Right cardiac atrium (tissue), 5 donors: ENCODE measurements around the gene DDI2. TPM values are rescaled to one million over a fixed set of nuclear protein-coding genes. Genes with fewer than 3 reads are reported as not detected.

ENCODE experiments used
- ATAC-seq, 2 donors: fragments of 200-7000 bp; cut with Tn5 transposase; one replicate each; pipeline versions ENCODE4 v1.8.0 to v1.9.1; 2020; ENCODE audit warnings: moderate library complexity in 2 of 2, mild to moderate bottlenecking in 1 of 2
- DNase-seq, 3 donors: peaks; one replicate each; pipeline ENCODE4 v3.0.0-alpha.2; 2020
- H3K27ac ChIP-seq: one replicate; pipeline ENCODE4 v1.5.1; 2013; ENCODE audit warnings: mild to moderate bottlenecking, low read length, control low read depth, moderate library complexity
- H3K27me3 ChIP-seq: one replicate; pipeline ENCODE4 v1.6.1; 2013; ENCODE audit not compliant: control insufficient read depth, insufficient read depth
- H3K4me1 ChIP-seq: one replicate; pipeline ENCODE4 v1.6.1; 2013; ENCODE audit warnings: low read length; ENCODE audit not compliant: control insufficient read depth, insufficient read depth
- H3K4me3 ChIP-seq: one replicate; pipeline ENCODE4 v1.5.1; 2013; ENCODE audit warnings: low read length, control low read depth
- H3K9me3 ChIP-seq: one replicate; pipeline ENCODE4 v1.6.1; 2013; ENCODE audit warnings: low read length; ENCODE audit not compliant: control insufficient read depth
- WGBS: extraction: QIAGEN DNeasy Blood & Tissue Kit; methylation state at CpG from one replicate; pipeline ENCODE4 v1.1.7; 2013; 5-methylcytosine and 5-hydroxymethylcytosine counted together
- intact Hi-C, 4 donors: fragments of 100-400 bp; cut with DNase I; formaldehyde crosslinking; loops; one replicate each; pipeline versions ENCODE4 v1.11.0 to v1.14.0; 2022 to 2023
- polyA plus RNA-seq: library from polyadenylated mRNA; stranded (reverse); fragments of 200-250 nt; gene quantifications from one replicate; pipeline ENCODE4 v1.2.3, GENCODE V29; 2013
- total RNA-seq, 4 donors: library from RNA; stranded (reverse); fragmentation: NEBNext Ultra II Directional; extraction: Animal tissue kit (Norgen Biotek cat#: 25700); gene quantifications; one replicate each; pipeline ENCODE4 v1.2.1, GENCODE V29; 2021
- donor health status: healthy with polysubstance abuse.
- donor health status: DM: no; HTN: yes; CAD: no.
- donor health status: DM: no; HTN: no; CAD: no.
- donor health status: DM: no; HTN: yes; CAD: no; lungs with severe emphysema.
- donor health status: DM: yes; HTN: yes; CAD: no.

Gene DDI2
- total and polyA plus RNA-seq, 5 donors: 9.8 to 27.0 (median 24.0) TPM

DNA sequence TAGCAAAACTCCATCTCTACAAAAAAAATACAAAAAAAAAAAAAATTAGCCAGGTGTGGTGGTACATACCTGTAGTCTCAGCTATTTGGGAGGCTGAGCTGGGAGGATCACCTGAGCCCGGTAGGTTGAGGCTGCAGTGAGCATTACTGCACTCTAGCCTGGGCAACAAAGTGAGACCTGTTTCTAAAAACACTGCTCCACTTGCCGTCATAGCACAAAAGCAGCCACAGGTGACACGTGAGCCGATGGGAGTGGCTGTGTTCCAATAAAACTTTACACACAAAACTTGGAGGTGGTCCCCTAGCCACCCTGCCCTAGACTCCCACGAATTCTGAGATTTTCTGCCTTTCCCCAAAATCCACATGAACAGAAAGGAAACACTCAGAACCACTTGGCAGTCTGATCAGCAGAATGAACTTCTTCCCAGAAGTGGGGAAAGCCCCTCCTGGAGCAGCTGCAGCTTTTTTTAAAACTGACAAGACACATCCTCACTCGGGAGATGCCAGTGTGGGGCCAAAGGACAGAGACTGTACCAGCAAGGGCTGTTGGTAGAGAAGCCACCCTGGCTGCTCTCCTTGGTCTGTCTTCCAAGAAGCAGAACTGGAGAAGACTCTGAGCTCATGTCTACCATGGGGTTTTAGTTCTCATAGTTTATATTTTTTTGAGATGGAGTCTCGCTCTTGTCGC, 90.1 kb downstream of the DDI2 start:
- Histone ChIP-seq H3K27me3 (no peaks in the 10 kb centered on the region), H3K27ac (peak overlapping the region; percentile 39), H3K9me3 (no peaks in the 10 kb centered on the region), H3K4me1 (peaks cover 15% of the 10 kb centered on the region), H3K4me3 (no peak overlapping the region)
- DNase-seq: peak in 1 of 3 donors; percentile 16
- intact Hi-C loops: no loop called here
- 67% methylated on average over 8 of the region's 8 CpGs for WGBS
- ATAC-seq: no peak

DNA sequence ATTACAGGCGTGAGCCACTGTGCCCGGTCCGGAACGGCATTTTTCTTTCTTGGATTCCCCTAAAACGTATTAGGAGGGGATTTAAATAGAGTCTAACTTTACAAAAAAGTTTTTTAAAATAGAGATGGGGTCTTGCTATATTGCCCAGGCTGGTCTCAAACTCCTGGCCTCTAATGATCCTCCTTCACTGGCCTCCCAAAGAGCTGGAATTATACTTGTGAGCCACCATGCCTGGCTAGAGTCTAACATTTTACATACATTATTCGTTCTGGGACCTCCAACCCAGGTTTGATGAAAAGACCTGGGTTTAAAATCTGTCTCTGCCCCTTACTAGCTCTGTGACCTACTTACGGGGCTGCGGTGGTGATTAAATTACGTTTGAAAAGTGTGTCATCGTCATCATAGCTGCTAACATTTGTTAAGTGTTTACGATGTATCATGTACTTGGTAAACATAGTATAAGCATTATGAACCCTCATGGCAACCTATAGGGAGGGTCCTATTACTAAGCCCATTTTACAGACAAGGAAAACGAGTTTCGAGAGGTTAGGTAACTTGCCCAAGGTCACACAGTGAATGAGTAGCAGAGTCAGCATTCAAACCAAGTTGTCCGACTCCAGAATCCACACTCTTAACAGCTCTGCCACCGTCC, 91.4 kb downstream of the DDI2 start:
- DNase-seq (no peak), ATAC-seq (no peak)
- Histone ChIP-seq H3K9me3 (no peaks in the 10 kb centered on the region), H3K4me3 (no peak overlapping the region), H3K27ac (no peak overlapping the region), H3K27me3 (no peaks in the 10 kb centered on the region), H3K4me1 (peaks cover 10% of the 10 kb centered on the region)
- intact Hi-C loops: no loop called here
- WGBS: 94% methylated on average over 15 of the region's 15 CpGs

GRCh38 chr1:15709226-15709625, 92.0 kb downstream of the DDI2 start:
- intact Hi-C loops: no loop called here
- DNase-seq (no peak), ATAC-seq (no peak)
- no peaks in the 10 kb centered on the region for H3K27me3 ChIP-seq
- WGBS: 94% methylated on average over 4 of the region's 4 CpGs
- H3K9me3 ChIP-seq: no peaks in the 10 kb centered on the region
- peaks cover 8% of the 10 kb centered on the region for H3K4me1 ChIP-seq
- H3K27ac ChIP-seq: no peak overlapping the region
- no peak overlapping the region for H3K4me3 ChIP-seq

DNA sequence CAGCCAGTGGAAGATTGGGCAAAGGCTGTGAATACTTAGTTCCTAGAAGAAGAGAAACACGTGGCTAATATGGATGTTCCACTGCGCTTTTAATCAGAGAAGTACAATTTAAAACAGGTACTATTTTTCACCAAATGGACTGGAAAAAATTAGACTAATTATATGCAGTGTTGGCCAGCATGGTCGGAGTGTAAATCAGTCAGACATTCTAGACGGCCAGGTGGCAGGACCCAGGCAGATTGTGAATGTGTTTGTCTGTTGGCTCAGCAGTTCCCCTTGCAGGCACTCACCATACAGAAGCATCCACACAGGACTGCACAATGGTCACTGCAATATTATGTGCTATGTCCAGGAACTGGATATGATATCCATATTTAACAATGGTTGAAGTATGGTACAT, 94.9 kb downstream of the DDI2 start:
- ATAC-seq (no peak), DNase-seq (peak in 1 of 3 donors; percentile 2)
- Histone ChIP-seq H3K9me3 (no peaks in the 10 kb centered on the region), H3K27ac (peak overlapping the region; percentile 32), H3K4me1 (peaks cover 15% of the 10 kb centered on the region), H3K4me3 (no peak overlapping the region), H3K27me3 (no peaks in the 10 kb centered on the region)
- intact Hi-C loops: no loop called here
- 64% methylated on average over 4 of the region's 4 CpGs for WGBS

- intact Hi-C loops: no loop called here
- Histone ChIP-seq H3K27ac (peak overlapping the region; percentile 78), H3K9me3 (no peaks in the 10 kb centered on the region), H3K27me3 (no peaks in the 10 kb centered on the region), H3K4me1 (peaks cover 14% of the 10 kb centered on the region), H3K4me3 (no peak overlapping the region)
- WGBS: 34% methylated on average over 4 of the region's 4 CpGs
- ATAC-seq: peak; percentile 69 to 70
- peak in 1 of 3 donors; percentile 73 for DNase-seq
These were observed 97.3 kb downstream of the DDI2 start for GRCh38 chr1:15714406-15715136.

GRCh38 chr1:15717418-15718125, 100.3 kb downstream of the DDI2 start:
- whole genome bisulfite sequencing: 76% methylated on average over 11 of the region's 11 CpGs
- no peaks in the 10 kb centered on the region for H3K9me3 ChIP-seq
- H3K27ac ChIP-seq: peak overlapping the region; percentile 69
- ATAC-seq: peak in 1 of 2 donors; percentile 5
- no peak overlapping the region for H3K4me3 ChIP-seq
- intact Hi-C loops: no loop called here
- DNase-seq: peak in 1 of 3 donors; percentile 30
- H3K27me3 ChIP-seq: no peaks in the 10 kb centered on the region
- peaks cover 14% of the 10 kb centered on the region for H3K4me1 ChIP-seq

DNA sequence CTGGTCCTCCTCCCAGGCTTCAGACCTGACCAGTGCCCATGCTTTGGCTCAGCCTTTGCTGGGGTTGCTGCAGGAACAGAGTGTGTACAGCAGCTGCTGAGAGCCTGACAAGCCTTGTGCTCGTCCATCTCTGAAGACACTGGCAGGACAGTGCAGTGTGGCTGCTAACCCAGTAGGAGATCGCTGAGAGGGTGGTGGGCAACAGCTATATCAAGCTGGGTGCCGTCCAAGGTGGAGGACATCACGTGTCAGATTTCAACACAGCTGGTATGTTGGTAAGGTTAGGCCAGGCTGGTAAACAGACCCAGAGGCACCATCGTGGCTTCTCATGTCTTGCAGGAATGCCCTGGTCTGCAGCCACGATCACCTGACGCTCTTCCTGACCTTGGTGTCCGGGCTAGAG, 100.9 kb downstream of the DDI2 start:
- peaks cover 14% of the 10 kb centered on the region for H3K4me1 ChIP-seq
- intact Hi-C loops: no loop called here
- 70% methylated on average over 8 of the region's 8 CpGs for WGBS
- H3K27ac ChIP-seq: peak overlapping the region; percentile 69
- H3K4me3 ChIP-seq: no peak overlapping the region
- DNase-seq (peak in 1 of 3 donors; percentile 53), ATAC-seq (peak; percentile 25 to 33)
- no peaks in the 10 kb centered on the region for H3K9me3 ChIP-seq
- H3K27me3 ChIP-seq: no peaks in the 10 kb centered on the region

Other genes starting within 250 kb of the DDI2 start
- 10 to 100 TPM; 10.8 to 17.7 (median 14.0) TPM for gene EFHD2, start 207.6 kb upstream of the DDI2 start, total RNA-seq
- 12.9 TPM for gene EFHD2, start 207.6 kb upstream of the DDI2 start, polyA plus RNA-seq
- gene CTRC, start 179.0 kb upstream of the DDI2 start, total RNA-seq: 1 to 10 TPM in 1 of 4 donors, not detected in 3; 1.1 TPM
- not detected for gene CTRC, start 179.0 kb upstream of the DDI2 start, polyA plus RNA-seq
- gene CELA2A, start 160.7 kb upstream of the DDI2 start, total RNA-seq: not detected
- gene CELA2A, start 160.7 kb upstream of the DDI2 start, polyA plus RNA-seq: not detected
- not detected for gene CELA2B, start 141.4 kb upstream of the DDI2 start, total RNA-seq
- not detected for gene CELA2B, start 141.4 kb upstream of the DDI2 start, polyA plus RNA-seq
- gene CASP9, start 93.2 kb upstream of the DDI2 start, total RNA-seq: 10 to 100 TPM in 3 of 4 donors, 1 to 10 TPM in 1; 8.1 to 14.2 (median 13.1) TPM
- 12.8 TPM for gene CASP9, start 93.2 kb upstream of the DDI2 start, polyA plus RNA-seq
- gene DNAJC16, start 90.6 kb upstream of the DDI2 start, total RNA-seq: 10 to 100 TPM; 16.2 to 22.6 (median 18.7) TPM
- 5.4 TPM for gene DNAJC16, start 90.6 kb upstream of the DDI2 start, polyA plus RNA-seq
- under 1 TPM in 2 of 4 donors, not detected in 2; 0.12 to 0.40 TPM for gene AGMAT, start 32.4 kb upstream of the DDI2 start, total RNA-seq
- 0.07 TPM for gene AGMAT, start 32.4 kb upstream of the DDI2 start, polyA plus RNA-seq
- gene PLEKHM2, start 66.9 kb downstream of the DDI2 start, total RNA-seq: 10 to 100 TPM; 72.1 to 85.1 (median 76.1) TPM
- 71.8 TPM for gene PLEKHM2, start 66.9 kb downstream of the DDI2 start, polyA plus RNA-seq
- gene SLC25A34, start 118.8 kb downstream of the DDI2 start, total RNA-seq: 1 to 10 TPM; 3.0 to 4.4 (median 3.3) TPM
- 8.1 TPM for gene SLC25A34, start 118.8 kb downstream of the DDI2 start, polyA plus RNA-seq
- gene TMEM82, start 125.0 kb downstream of the DDI2 start, total RNA-seq: not detected
- not detected for gene TMEM82, start 125.0 kb downstream of the DDI2 start, polyA plus RNA-seq
- 100 to 1,000 TPM in 1 of 4 donors, 10 to 100 TPM in 3; 83.6 to 112 (median 94.6) TPM for gene FBLIM1, start 141.3 kb downstream of the DDI2 start, total RNA-seq
- 95.0 TPM for gene FBLIM1, start 141.3 kb downstream of the DDI2 start, polyA plus RNA-seq
- 1 to 10 TPM; 3.3 to 4.0 (median 3.5) TPM for gene UQCRHL, start 190.2 kb downstream of the DDI2 start, total RNA-seq
- 11.7 TPM for gene UQCRHL, start 190.2 kb downstream of the DDI2 start, polyA plus RNA-seq
- 10 to 100 TPM; 25.9 to 34.2 (median 31.9) TPM for gene SPEN, start 230.2 kb downstream of the DDI2 start, total RNA-seq
- 15.2 TPM for gene SPEN, start 230.2 kb downstream of the DDI2 start, polyA plus RNA-seq